ENCODE data around the gene MAP2K5. TPM values are rescaled to one million over a fixed set of nuclear protein-coding genes. Genes with fewer than 3 reads are reported as not detected.

The MAP2K5 gene
- total RNA-seq, 1 donor from 2014 or later: 11.6 TPM

GRCh38 chr15:67815036-67815592, 272.6 kb downstream of the MAP2K5 start:
- H3K4me3 Mint-ChIP-seq (ENCODE audit: unreplicated experiment): no peak overlapping the region
- no peaks in the 10 kb centered on the region for H3K4me1 ChIP-seq (ENCODE audit: insufficient read depth, low read length)
- no peaks in the 10 kb centered on the region for H3K36me3 Mint-ChIP-seq (ENCODE audit: low read depth, unreplicated experiment)
- H3K27ac Mint-ChIP-seq (ENCODE audit: unreplicated experiment): no peak overlapping the region
- peaks cover 4% of the 10 kb centered on the region for H3K9me3 ChIP-seq (ENCODE audit: insufficient read depth, low read depth, low read length)
- FAIRE-seq (no peak), DNase-seq (ENCODE audit: low read depth) (no peak)
- peaks cover 61% of the 10 kb centered on the region for H3K27me3 Mint-ChIP-seq (ENCODE audit: low read depth, unreplicated experiment)
- H3K27me3 ChIP-seq (ENCODE audit: insufficient read depth, low read length): peaks cover 44% of the 10 kb centered on the region
- no peak overlapping the region for H3K4me3 ChIP-seq (ENCODE audit: insufficient read depth, low read depth, low read length)
- no peak for TF ChIP-seq EZH2 (IDR thresholded peaks at IDR 0.05; ENCODE audit: insufficient read depth, low read length)
- TF ChIP-seq, protein P1, sequence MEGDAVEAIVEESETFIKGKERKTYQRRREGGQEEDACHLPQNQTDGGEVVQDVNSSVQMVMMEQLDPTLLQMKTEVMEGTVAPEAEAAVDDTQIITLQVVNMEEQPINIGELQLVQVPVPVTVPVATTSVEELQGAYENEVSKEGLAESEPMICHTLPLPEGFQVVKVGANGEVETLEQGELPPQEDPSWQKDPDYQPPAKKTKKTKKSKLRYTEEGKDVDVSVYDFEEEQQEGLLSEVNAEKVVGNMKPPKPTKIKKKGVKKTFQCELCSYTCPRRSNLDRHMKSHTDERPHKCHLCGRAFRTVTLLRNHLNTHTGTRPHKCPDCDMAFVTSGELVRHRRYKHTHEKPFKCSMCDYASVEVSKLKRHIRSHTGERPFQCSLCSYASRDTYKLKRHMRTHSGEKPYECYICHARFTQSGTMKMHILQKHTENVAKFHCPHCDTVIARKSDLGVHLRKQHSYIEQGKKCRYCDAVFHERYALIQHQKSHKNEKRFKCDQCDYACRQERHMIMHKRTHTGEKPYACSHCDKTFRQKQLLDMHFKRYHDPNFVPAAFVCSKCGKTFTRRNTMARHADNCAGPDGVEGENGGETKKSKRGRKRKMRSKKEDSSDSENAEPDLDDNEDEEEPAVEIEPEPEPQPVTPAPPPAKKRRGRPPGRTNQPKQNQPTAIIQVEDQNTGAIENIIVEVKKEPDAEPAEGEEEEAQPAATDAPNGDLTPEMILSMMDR (IDR thresholded peaks at IDR 0.05; ENCODE audit: insufficient read depth, low read depth, low read length): no peak
- no peak overlapping the region for H3K9ac ChIP-seq (ENCODE audit: low read length)
- no peaks in the 10 kb centered on the region for H3K4me1 Mint-ChIP-seq (ENCODE audit: low read depth, unreplicated experiment)
- H3K27ac ChIP-seq (ENCODE audit: low read depth, low read length): no peak overlapping the region
- H2AFZ ChIP-seq (ENCODE audit: low read depth, low read length): no peak overlapping the region
- no peak overlapping the region for H3K4me2 ChIP-seq (ENCODE audit: low read length)
- H4K20me1 ChIP-seq (ENCODE audit: insufficient read depth, low read length): no peaks in the 10 kb centered on the region
- H3K79me2 ChIP-seq (ENCODE audit: insufficient read depth, low read length): no peaks in the 10 kb centered on the region
- H3K9me3 Mint-ChIP-seq (ENCODE audit: unreplicated experiment): peaks cover 7% of the 10 kb centered on the region
- H3K36me3 ChIP-seq (ENCODE audit: insufficient read depth, low read length): no peaks in the 10 kb centered on the region

DNA sequence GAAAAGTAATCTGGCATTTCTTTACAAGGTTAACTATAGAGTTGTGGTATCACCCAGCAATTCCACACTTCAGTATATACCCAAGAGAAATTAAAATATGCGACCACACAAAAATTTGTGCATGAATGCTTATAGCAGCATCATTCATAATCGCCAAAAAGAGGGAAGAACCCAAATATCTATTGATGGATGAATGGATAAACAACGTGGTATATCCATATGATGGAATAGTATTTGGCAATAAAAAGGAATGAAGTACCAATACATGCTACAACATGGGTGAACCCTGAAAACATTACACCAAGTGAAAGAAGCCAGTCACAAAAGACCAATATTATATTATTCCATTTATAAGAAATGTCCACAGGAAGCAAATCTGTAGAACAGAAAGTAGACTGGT, 274.2 kb downstream of the MAP2K5 start:
- no peaks in the 10 kb centered on the region for H3K36me3 Mint-ChIP-seq (ENCODE audit: low read depth, unreplicated experiment)
- Histone ChIP-seq H3K9ac (ENCODE audit: low read length) (no peak overlapping the region), H3K79me2 (ENCODE audit: insufficient read depth, low read length) (no peaks in the 10 kb centered on the region), H3K4me1 (ENCODE audit: insufficient read depth, low read length) (peaks cover 4% of the 10 kb centered on the region), H3K36me3 (ENCODE audit: insufficient read depth, low read length) (no peaks in the 10 kb centered on the region), H3K4me3 (ENCODE audit: insufficient read depth, low read depth, low read length) (no peak overlapping the region), H3K27ac (ENCODE audit: low read depth, low read length) (no peak overlapping the region), H3K9me3 (ENCODE audit: insufficient read depth, low read depth, low read length) (peaks cover 4% of the 10 kb centered on the region), H2AFZ (ENCODE audit: low read depth, low read length) (no peak overlapping the region), H3K4me2 (ENCODE audit: low read length) (no peak overlapping the region), H4K20me1 (ENCODE audit: insufficient read depth, low read length) (peaks cover 13% of the 10 kb centered on the region), H3K27me3 (ENCODE audit: insufficient read depth, low read length) (peaks cover 58% of the 10 kb centered on the region)
- H3K4me3 Mint-ChIP-seq (ENCODE audit: unreplicated experiment): no peak overlapping the region
- H3K27me3 Mint-ChIP-seq (ENCODE audit: low read depth, unreplicated experiment): peaks cover 73% of the 10 kb centered on the region
- H3K27ac Mint-ChIP-seq (ENCODE audit: unreplicated experiment): no peak overlapping the region
- no peak for DNase-seq (ENCODE audit: low read depth)
- H3K9me3 Mint-ChIP-seq (ENCODE audit: unreplicated experiment): peaks cover 7% of the 10 kb centered on the region
- TF ChIP-seq, protein P1 (IDR thresholded peaks at IDR 0.05; ENCODE audit: insufficient read depth, low read depth, low read length): no peak
- TF ChIP-seq EZH2 (IDR thresholded peaks at IDR 0.05; ENCODE audit: insufficient read depth, low read length): no peak
- FAIRE-seq: no peak
- H3K4me1 Mint-ChIP-seq (ENCODE audit: low read depth, unreplicated experiment): no peaks in the 10 kb centered on the region

GRCh38 chr15:67818464-67818863, 276.0 kb downstream of the MAP2K5 start:
- H3K27me3 Mint-ChIP-seq (ENCODE audit: low read depth, unreplicated experiment): peaks cover 69% of the 10 kb centered on the region
- no peak for FAIRE-seq
- Histone ChIP-seq H3K4me3 (ENCODE audit: insufficient read depth, low read depth, low read length) (no peak overlapping the region), H3K9me3 (ENCODE audit: insufficient read depth, low read depth, low read length) (peaks cover 4% of the 10 kb centered on the region), H4K20me1 (ENCODE audit: insufficient read depth, low read length) (peaks cover 13% of the 10 kb centered on the region), H3K36me3 (ENCODE audit: insufficient read depth, low read length) (no peaks in the 10 kb centered on the region), H3K4me1 (ENCODE audit: insufficient read depth, low read length) (peaks cover 4% of the 10 kb centered on the region), H3K27me3 (ENCODE audit: insufficient read depth, low read length) (peaks cover 63% of the 10 kb centered on the region), H3K27ac (ENCODE audit: low read depth, low read length) (no peak overlapping the region), H3K9ac (ENCODE audit: low read length) (no peak overlapping the region), H2AFZ (ENCODE audit: low read depth, low read length) (no peak overlapping the region), H3K4me2 (ENCODE audit: low read length) (no peak overlapping the region), H3K79me2 (ENCODE audit: insufficient read depth, low read length) (no peaks in the 10 kb centered on the region)
- no peak overlapping the region for H3K4me3 Mint-ChIP-seq (ENCODE audit: unreplicated experiment)
- peaks cover 9% of the 10 kb centered on the region for H3K9me3 Mint-ChIP-seq (ENCODE audit: unreplicated experiment)
- no peak overlapping the region for H3K27ac Mint-ChIP-seq (ENCODE audit: unreplicated experiment)
- no peaks in the 10 kb centered on the region for H3K4me1 Mint-ChIP-seq (ENCODE audit: low read depth, unreplicated experiment)
- DNase-seq (ENCODE audit: low read depth): no peak
- TF ChIP-seq EZH2 (IDR thresholded peaks at IDR 0.05; ENCODE audit: insufficient read depth, low read length): no peak
- TF ChIP-seq, protein P1 (IDR thresholded peaks at IDR 0.05; ENCODE audit: insufficient read depth, low read depth, low read length): no peak
- peaks cover 1% of the 10 kb centered on the region for H3K36me3 Mint-ChIP-seq (ENCODE audit: low read depth, unreplicated experiment)

Measured in astrocyte (in vitro differentiated cells and primary cell).